Ovary (tissue), 3 donors: ENCODE measurements around the gene CACNG7.

Experiments used
- CTCF ChIP-seq, 3 donors: fragments of 450-650 bp in 2 of 3; fragments of 200-600 bp in 1 of 3; IDR thresholded peaks; one replicate each; pipeline versions ENCODE4 v1.5.1 to v1.8.0; 2016 to 2022; ENCODE audit warnings: antibody characterized with exemption in 3 of 3, mild to moderate bottlenecking in 1 of 3
- EP300 ChIP-seq: sonication (generic); formaldehyde crosslinking; IDR thresholded peaks from one replicate; pipeline ENCODE4 v1.6.1; 2017; ENCODE audit warnings: antibody characterized with exemption
- POLR2A ChIP-seq: fragments of 450-650 bp; IDR thresholded peaks from one replicate; pipeline ENCODE4 v1.6.1; 2017; ENCODE audit warnings: antibody characterized with exemption, mild to moderate bottlenecking, moderate library complexity
- donor health status: DM: no; HTN: no; CAD: no.

DNA sequence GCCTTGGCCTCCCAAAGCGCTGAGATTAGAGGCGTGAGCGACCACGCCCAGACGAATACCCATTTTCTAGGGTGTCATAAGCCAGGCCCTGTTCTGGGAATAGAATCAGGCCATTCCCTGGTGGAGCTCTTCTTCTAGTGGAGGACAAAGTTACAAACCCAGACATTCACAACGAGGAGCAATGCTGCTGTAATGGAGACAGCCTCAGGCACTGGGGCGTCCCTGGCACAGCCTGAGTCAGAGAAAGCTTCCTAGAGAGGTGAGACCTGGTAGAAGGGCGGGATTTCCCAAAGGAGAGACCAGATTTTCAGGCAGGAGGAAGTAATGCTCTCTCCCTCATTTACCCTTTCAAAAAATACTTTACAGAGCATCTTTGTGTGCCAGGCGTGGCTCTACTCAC, 14.4 kb upstream of the CACNG7 start:
- TF ChIP-seq CTCF (IDR thresholded peaks at IDR 0.05) (no peak), POLR2A (no peak), EP300 (no peak)
